ENCODE data around the gene LDLRAD3.

- TF ChIP-seq, protein P1, sequence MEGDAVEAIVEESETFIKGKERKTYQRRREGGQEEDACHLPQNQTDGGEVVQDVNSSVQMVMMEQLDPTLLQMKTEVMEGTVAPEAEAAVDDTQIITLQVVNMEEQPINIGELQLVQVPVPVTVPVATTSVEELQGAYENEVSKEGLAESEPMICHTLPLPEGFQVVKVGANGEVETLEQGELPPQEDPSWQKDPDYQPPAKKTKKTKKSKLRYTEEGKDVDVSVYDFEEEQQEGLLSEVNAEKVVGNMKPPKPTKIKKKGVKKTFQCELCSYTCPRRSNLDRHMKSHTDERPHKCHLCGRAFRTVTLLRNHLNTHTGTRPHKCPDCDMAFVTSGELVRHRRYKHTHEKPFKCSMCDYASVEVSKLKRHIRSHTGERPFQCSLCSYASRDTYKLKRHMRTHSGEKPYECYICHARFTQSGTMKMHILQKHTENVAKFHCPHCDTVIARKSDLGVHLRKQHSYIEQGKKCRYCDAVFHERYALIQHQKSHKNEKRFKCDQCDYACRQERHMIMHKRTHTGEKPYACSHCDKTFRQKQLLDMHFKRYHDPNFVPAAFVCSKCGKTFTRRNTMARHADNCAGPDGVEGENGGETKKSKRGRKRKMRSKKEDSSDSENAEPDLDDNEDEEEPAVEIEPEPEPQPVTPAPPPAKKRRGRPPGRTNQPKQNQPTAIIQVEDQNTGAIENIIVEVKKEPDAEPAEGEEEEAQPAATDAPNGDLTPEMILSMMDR (IDR thresholded peaks at IDR 0.05): no peak
- TF ChIP-seq POLR2A (IDR thresholded peaks at IDR 0.05): no peak
Measured at GRCh38 chr11:36090356-36091109, 146.7 kb downstream of the LDLRAD3 start.
